HG02759 (cell line): ENCODE results near the gene ACSF2.
"Not testable (repeated sequence)": the region's sequence is repeated elsewhere in the genome, so short reads cannot be mapped to it uniquely, and the experiment has no call there.

Source experiments
- ATAC-seq: cut with Tn5 transposase; IDR thresholded peaks from one replicate; pipeline ENCODE4 v1.9.1; 2021; ENCODE audit warnings: mild to moderate bottlenecking, moderate library complexity; ENCODE audit not compliant: unreplicated experiment

Gene ACSF2

GRCh38 chr17:50406578-50406977 is 19.4 kb upstream of the ACSF2 start:
- ATAC-seq = no peak

- ATAC-seq = no peak
Measured at GRCh38 chr17:50407921-50408320, 18.1 kb upstream of the ACSF2 start.

DNA sequence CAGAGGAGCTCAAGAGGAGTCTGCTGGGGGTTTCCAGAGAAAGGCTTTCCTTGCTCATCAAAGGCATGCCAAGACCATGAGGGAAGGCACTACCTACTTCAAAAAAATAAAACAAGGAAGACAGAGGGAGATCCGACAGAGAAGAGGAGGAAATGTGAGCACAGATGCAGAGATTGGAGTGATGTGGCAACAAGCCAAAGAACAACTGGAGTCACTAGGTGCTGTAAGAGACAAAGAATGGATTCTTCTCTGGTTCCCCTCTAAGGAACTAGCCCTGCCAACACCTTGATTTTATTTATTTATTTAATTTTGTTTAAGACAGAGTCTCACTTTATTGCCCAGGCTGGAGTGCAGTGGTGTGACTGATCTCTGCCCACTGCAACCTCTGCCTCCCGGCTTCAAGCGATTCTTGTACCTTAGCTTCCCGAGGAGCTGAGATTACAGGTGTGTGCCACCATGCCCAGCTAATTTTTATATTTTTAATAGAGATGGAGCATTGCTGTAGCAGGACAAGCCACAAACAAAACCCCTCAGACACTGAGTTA is 13.8 kb upstream of the ACSF2 start:
- no peak for ATAC-seq

- no peak for ATAC-seq
Measured at GRCh38 chr17:50414808-50415207, 11.2 kb upstream of the ACSF2 start.

DNA sequence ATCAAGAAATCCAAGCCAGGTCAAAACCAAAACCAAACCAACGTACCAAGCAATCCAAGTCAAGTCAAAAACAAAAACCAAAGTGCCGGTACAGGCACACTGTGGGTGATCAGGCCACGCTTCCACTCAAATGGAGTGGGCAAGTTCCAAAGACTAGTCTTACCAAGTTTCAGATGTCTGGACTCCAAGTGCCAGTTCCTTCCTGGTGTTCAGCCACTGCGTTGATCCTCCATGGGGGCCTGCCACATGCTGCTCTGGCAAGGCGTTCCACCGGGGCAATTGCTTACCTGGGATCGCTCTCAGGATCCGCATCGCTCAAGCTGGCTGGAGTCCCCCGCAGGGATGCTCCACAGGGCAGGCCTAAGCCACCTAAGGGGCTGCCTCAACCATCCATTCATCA is 6.4 kb upstream of the ACSF2 start:
- ATAC-seq = not testable (repeated sequence)

DNA sequence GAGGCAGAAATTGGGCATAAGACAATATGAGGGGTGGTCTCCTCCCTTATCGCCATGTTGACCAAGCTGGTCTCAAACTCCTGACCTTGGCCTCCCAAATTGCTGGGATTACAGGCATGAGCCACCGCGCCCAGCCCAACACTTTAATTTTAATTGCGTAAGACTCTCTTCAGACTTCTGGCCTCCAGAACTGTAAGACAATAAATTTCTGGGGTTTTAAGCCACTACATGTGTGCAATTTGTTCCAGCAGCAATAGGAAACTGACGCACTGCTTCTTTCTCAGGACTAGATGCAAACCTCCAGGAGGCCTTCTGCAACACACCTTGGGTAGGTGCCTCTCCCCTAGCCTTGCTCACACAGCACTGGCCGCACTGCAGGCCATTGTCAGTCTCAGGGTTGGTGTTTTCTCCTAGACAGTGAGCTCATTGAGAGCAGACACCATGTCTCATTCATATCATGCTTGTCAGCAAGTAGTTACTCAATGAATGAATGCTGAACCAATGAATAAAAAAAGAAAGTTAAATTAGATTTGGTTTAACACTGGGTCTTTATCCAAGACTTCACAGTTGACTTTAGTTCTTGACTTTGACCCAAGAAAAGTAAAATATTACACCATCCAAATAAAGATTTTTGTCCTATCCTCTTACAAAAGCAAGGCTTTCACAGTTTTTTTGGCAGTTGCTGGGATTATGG is 5.5 kb upstream of the ACSF2 start:
- ATAC-seq = no peak

GRCh38 chr17:50421308-50422051 is 4.5 kb upstream of the ACSF2 start:
- no peak for ATAC-seq

- no peak for ATAC-seq
Measured at GRCh38 chr17:50422738-50423137, 3.3 kb upstream of the ACSF2 start.

- ATAC-seq = no peak
Measured at GRCh38 chr17:50423553-50424159, 2.4 kb upstream of the ACSF2 start.

- ATAC-seq = no peak
Measured at GRCh38 chr17:50424246-50424995, 1.6 kb upstream of the ACSF2 start.

DNA sequence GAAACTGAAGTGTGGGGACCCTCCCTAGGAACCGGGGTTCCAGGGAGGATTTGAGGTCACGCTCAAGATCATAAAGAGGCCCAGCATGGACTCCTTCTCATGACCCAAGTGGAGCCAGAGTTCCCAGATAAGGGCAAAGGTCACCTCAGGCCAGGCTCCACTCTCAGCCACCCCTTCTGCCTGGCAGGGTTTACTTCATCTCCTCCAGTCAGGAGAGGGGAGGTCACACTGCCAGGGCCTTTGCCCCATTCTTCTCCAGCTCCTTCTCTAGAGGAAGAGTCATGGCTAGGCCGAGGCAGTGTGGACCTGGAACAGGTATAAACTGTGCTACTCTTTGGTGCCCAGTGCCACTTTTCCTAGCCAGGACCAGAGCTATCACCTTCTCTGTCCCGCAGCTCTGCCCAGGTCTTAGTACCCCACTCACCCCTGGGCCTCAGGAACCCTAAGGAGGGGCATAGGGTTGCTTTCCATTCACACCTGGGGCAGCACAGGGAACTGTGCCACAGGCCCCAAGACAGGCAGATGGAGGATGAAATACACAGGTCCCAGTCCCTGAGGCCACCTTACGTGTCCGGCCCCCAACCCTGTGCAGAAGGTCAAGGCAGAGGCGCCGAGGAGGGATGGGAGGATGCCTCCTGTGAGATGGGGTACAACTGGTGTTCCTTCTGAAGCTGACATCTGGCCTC is 879 bp upstream of the ACSF2 start:
- no peak for ATAC-seq

- no peak for ATAC-seq
Measured at GRCh38 chr17:50426472-50426782, 409 bp downstream of the ACSF2 start.

GRCh38 chr17:50426814-50427787 is 1.1 kb downstream of the ACSF2 start:
- ATAC-seq = peak; percentile 27

GRCh38 chr17:50428126-50428525 is 2.1 kb downstream of the ACSF2 start:
- ATAC-seq = not testable (repeated sequence)

DNA sequence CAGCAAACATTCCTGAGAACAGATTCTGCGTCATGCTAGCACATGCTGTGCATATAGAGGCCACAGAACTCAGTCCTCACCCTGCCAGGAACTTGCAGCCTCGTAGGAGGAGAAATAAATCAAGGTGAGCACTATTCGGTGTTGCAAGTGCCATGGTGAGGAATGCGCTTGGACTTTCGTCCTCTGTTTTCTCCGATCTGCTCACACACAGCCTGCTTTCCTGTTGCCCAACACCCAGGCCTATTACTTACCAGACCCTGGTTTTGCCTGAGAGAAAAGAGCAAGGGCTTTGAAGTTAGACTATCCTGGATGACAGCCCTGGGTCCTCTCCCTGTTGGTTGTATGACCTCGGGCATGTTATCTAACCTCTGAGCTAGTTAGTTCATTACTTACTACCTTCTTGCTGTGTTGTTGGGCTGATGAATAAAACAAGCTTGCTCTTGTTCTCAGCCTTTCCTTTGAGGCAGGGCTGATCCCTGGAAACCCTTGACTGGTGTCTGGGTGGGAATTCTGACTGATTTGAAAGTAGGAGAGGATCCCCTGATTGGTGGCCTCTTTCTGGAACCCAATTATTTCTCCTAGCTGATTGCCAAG is 2.9 kb downstream of the ACSF2 start:
- ATAC-seq = no peak

GRCh38 chr17:50429793-50430192 is 3.8 kb downstream of the ACSF2 start:
- no peak for ATAC-seq

DNA sequence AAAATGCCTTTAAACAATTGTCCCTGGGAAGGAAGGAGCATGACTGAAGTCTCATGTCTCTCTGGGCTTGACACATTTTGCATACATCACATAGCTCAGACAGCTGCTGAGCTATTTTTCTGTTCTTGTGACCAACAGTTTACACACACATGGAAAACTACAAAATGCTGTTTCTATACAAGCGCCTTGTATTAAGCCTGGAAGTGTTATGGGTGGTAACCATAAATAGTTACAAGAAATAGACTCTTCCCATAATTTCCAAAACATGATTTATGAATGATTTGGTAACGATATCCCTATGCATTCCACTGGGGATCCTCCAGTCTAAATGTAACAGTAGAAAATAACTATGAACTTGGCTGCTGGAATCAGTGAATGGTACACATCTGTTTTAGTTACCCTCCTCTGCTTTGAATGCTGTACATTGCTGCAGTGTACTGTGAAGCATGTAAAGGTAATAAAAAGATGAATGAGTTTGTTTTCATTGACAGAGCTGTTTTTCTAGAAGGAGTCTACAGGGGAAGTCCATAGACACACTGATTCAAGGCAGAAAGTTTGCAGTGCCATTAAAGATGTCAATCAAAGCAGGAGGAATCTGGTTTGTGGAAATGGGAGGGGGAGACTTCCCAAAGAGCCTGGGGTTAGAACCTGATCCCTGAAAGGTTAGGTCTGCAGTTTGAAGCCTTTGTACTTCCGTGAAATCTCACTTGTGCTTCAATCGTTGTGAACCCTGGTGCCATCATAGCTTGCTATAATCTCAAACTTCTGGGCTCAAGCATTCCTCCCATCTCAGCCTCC is 5.0 kb downstream of the ACSF2 start:
- no peak for ATAC-seq

- ATAC-seq = no peak
Measured at GRCh38 chr17:50432125-50432762, 6.2 kb downstream of the ACSF2 start.
